Measurements from ENCODE around the gene SOX6. TPM values are rescaled to one million over a fixed set of nuclear protein-coding genes. Genes with fewer than 3 reads are reported as not detected.

The SOX6 gene
- polyA plus RNA-seq, 1 donor from 2014 or later: 2.2 TPM

DNA sequence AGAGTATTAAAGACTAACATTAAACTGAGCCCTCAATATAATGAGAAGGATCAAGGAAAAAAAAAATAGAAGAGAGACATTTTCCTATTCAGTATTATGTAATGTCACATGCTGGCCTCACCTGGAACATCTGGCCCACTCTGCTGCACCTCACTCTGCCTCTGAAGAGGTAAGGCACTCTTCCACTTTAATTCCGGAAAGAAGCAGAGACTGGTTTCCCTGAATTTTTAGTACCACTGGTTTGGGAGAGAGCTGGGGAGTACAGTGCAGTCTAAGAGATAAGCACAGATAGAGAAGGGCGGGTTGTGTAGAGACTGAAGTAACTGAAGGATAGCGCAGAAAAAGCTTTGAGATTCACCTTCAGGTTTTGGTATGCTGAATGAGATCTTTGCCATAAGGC is 178.7 kb downstream of the SOX6 start:
- H3K9ac ChIP-seq (ENCODE audit: low read length): no peak overlapping the region
- no peaks in the 10 kb centered on the region for H3K79me2 ChIP-seq (replicated peaks; ENCODE audit: insufficient read depth, low read length)

DNA sequence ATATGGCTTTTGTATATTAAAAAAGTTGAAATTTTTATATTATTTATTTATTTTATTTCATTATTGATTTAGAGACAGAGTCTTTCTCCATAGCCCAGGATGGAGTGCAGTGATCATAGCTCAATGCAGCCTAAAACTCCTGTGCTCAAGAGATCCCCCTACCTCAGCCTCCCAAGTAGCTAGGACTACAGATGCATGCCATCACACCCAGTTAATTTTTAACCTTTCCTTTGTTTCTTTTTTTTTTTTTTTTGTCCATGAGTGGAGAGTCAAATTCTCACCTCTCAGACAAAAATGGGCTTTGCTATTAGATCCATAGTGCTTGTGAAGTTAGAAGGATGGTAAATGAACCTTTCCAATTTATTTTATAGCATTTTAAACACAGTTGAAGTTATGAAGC is 182.5 kb downstream of the SOX6 start:
- Histone ChIP-seq H3K4me3 (ENCODE audit: low read length) (no peak overlapping the region), H3K9ac (ENCODE audit: low read length) (no peak overlapping the region), H3K36me3 (ENCODE audit: insufficient read depth, low read length) (no peaks in the 10 kb centered on the region), H3K27ac (ENCODE audit: low read length) (no peak overlapping the region), H3K27me3 (ENCODE audit: insufficient read depth, low read depth, low read length) (no peaks in the 10 kb centered on the region), H3K9me2 (ENCODE audit: insufficient read depth, low read length) (no peaks in the 10 kb centered on the region), H3K79me2 (replicated peaks; ENCODE audit: insufficient read depth, low read length) (no peaks in the 10 kb centered on the region), H3K4me2 (ENCODE audit: low read length) (no peak overlapping the region), H3K9me3 (ENCODE audit: low read length) (no peaks in the 10 kb centered on the region), H3F3A (ENCODE audit: insufficient read depth, low read length, poor library complexity, severe bottlenecking) (no peaks in the 10 kb centered on the region), H2AFZ (ENCODE audit: low read depth, low read length) (no peak overlapping the region), H4K20me1 (ENCODE audit: insufficient read depth) (no peaks in the 10 kb centered on the region)
- TF ChIP-seq EZH2 (IDR thresholded peaks at IDR 0.05; ENCODE audit: borderline replicate concordance, insufficient read depth, low read length, poor library complexity, severe bottlenecking): no peak

More for the DNA sequence above, 178.7 kb downstream of the SOX6 start:
- Histone ChIP-seq H3K4me3 (ENCODE audit: low read length) (no peak overlapping the region), H3K27me3 (ENCODE audit: insufficient read depth, low read depth, low read length) (peaks cover 4% of the 10 kb centered on the region), H3K36me3 (ENCODE audit: insufficient read depth, low read length) (no peaks in the 10 kb centered on the region), H3F3A (ENCODE audit: insufficient read depth, low read length, poor library complexity, severe bottlenecking) (no peaks in the 10 kb centered on the region), H3K9me2 (ENCODE audit: insufficient read depth, low read length) (no peaks in the 10 kb centered on the region), H2AFZ (ENCODE audit: low read depth, low read length) (no peak overlapping the region), H3K9me3 (ENCODE audit: low read length) (no peaks in the 10 kb centered on the region), H4K20me1 (ENCODE audit: insufficient read depth) (no peaks in the 10 kb centered on the region), H3K4me2 (ENCODE audit: low read length) (no peak overlapping the region), H3K27ac (ENCODE audit: low read length) (no peak overlapping the region)
- no peak for TF ChIP-seq EP300 (conservative IDR thresholded peaks at IDR 0.05; ENCODE audit: poor library complexity, severe bottlenecking)
- TF ChIP-seq CTCF (IDR thresholded peaks at IDR 0.05; ENCODE audit: poor library complexity, severe bottlenecking): no peak
- no peak for TF ChIP-seq SMC3 (conservative IDR thresholded peaks at IDR 0.05; ENCODE audit: poor library complexity)
- no peak for TF ChIP-seq RAD21 (conservative IDR thresholded peaks at IDR 0.05)
- TF ChIP-seq MXI1 (conservative IDR thresholded peaks at IDR 0.05; ENCODE audit: poor library complexity, severe bottlenecking): no peak
- no peak for TF ChIP-seq REST (IDR thresholded peaks at IDR 0.05; ENCODE audit: borderline replicate concordance)
- no peak for TF ChIP-seq TAF1 (IDR thresholded peaks at IDR 0.05; ENCODE audit: low read depth)
- TF ChIP-seq EZH2 (IDR thresholded peaks at IDR 0.05; ENCODE audit: borderline replicate concordance, insufficient read depth, low read length, poor library complexity, severe bottlenecking): no peak
- TF ChIP-seq POLR2AphosphoS5 (IDR thresholded peaks at IDR 0.05): no peak

DNA sequence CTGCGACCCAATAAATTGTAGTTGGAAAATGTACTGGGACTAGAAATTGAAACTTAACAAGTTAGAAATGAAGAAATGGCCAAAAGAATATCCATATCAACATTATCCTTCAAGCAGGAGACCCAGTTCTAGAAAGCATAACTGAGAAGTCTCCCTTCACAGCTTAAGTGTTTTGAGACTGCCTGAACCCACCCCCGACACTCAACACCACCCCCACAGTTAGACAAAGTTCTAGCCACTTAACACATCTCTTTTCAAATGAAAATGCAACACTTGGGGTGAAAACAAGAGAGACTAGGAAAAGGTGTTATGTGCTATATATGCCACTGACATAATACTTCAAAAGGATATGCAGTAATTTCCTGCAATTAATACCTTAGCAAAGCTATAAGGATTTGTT is 184.5 kb downstream of the SOX6 start:
- no peaks in the 10 kb centered on the region for H3K79me2 ChIP-seq (replicated peaks; ENCODE audit: insufficient read depth, low read length)
- no peak overlapping the region for H3K4me3 ChIP-seq (ENCODE audit: low read length)
- no peaks in the 10 kb centered on the region for H3F3A ChIP-seq (ENCODE audit: insufficient read depth, low read length, poor library complexity, severe bottlenecking)
- H3K9me2 ChIP-seq (ENCODE audit: insufficient read depth, low read length): no peaks in the 10 kb centered on the region
- no peaks in the 10 kb centered on the region for H3K36me3 ChIP-seq (ENCODE audit: insufficient read depth, low read length)
- H3K4me2 ChIP-seq (ENCODE audit: low read length): no peak overlapping the region
- H2AFZ ChIP-seq (ENCODE audit: low read depth, low read length): no peak overlapping the region
- H4K20me1 ChIP-seq (ENCODE audit: insufficient read depth): no peaks in the 10 kb centered on the region
- TF ChIP-seq POLR2AphosphoS5 (IDR thresholded peaks at IDR 0.05): no peak
- TF ChIP-seq SMC3 (conservative IDR thresholded peaks at IDR 0.05; ENCODE audit: poor library complexity): no peak
- TF ChIP-seq REST (IDR thresholded peaks at IDR 0.05; ENCODE audit: borderline replicate concordance): no peak
- TF ChIP-seq EP300 (conservative IDR thresholded peaks at IDR 0.05; ENCODE audit: poor library complexity, severe bottlenecking): no peak
- no peak for TF ChIP-seq TAF1 (IDR thresholded peaks at IDR 0.05; ENCODE audit: low read depth)
- TF ChIP-seq RAD21 (conservative IDR thresholded peaks at IDR 0.05): no peak
- TF ChIP-seq CTCF (IDR thresholded peaks at IDR 0.05; ENCODE audit: poor library complexity, severe bottlenecking): no peak
- TF ChIP-seq MXI1 (conservative IDR thresholded peaks at IDR 0.05; ENCODE audit: poor library complexity, severe bottlenecking): no peak
- no peak for TF ChIP-seq EZH2 (IDR thresholded peaks at IDR 0.05; ENCODE audit: borderline replicate concordance, insufficient read depth, low read length, poor library complexity, severe bottlenecking)
- H3K27me3 ChIP-seq (ENCODE audit: insufficient read depth, low read depth, low read length): no peaks in the 10 kb centered on the region
- H3K9me3 ChIP-seq (ENCODE audit: low read length): no peaks in the 10 kb centered on the region
- H3K9ac ChIP-seq (ENCODE audit: low read length): no peak overlapping the region
- H3K27ac ChIP-seq (ENCODE audit: low read length): no peak overlapping the region
